Ascending aorta (tissue), 2 donors: ENCODE data around the gene GAS2L2. TPM values are rescaled to one million over a fixed set of nuclear protein-coding genes. Genes with fewer than 3 reads are reported as not detected.
A peak's percentile ranks its signal among the peaks of the same experiment; 100 is the strongest.

ENCODE experiments used
- DNase-seq, 2 donors: peaks; one replicate each; pipeline ENCODE4 v3.0.0-alpha.2; 2019; ENCODE audit warnings: low spot score in 2 of 2
- H3K27ac ChIP-seq, 2 donors: fragments of 200-600 bp; sonication (generic); one replicate each; pipeline ENCODE4 v1.5.1; 2016 to 2017; ENCODE audit warnings: mild to moderate bottlenecking in 1 of 2
- H3K27me3 ChIP-seq: fragments of 200-600 bp; sonication (generic); one replicate; pipeline ENCODE4 v1.5.1; 2017
- H3K36me3 ChIP-seq, 2 donors: fragments of 200-600 bp; sonication (generic); one replicate each; pipeline ENCODE4 v1.5.1; 2016
- H3K4me1 ChIP-seq, 2 donors: fragments of 200-600 bp; sonication (generic); one replicate each; pipeline ENCODE4 v1.5.1; 2016 to 2017; ENCODE audit warnings: mild to moderate bottlenecking in 1 of 2
- H3K4me3 ChIP-seq, 2 donors: fragments of 200-600 bp; sonication (generic); one replicate each; pipeline ENCODE4 v1.5.1; 2016 to 2017; ENCODE audit warnings: mild to moderate bottlenecking in 1 of 2
- H3K9me3 ChIP-seq, 2 donors: fragments of 200-600 bp; sonication (generic); one replicate each; pipeline ENCODE4 v1.5.1; 2016
- CTCF ChIP-seq, 3 experiments: fragments of 200-600 bp in 2 of 3; fragments of 450-650 bp in 1 of 3; sonication (generic) in 2 of 3; IDR thresholded peaks; one replicate each; pipeline ENCODE4 v1.5.1; 2016 to 2019; ENCODE audit warnings: antibody characterized with exemption in 3 of 3, mild to moderate bottlenecking in 1 of 3, moderate library complexity in 1 of 3
- intact Hi-C: fragments of 100-400 bp; cut with DNase I; formaldehyde crosslinking; loops from one replicate; pipeline ENCODE4 v1.15.1; 2023
- total RNA-seq: library from RNA; depleted of rRNA; stranded (reverse); fragments of >200 nt; gene quantifications from one replicate; pipeline ENCODE4 v1.1.0, GENCODE V29; 2016

Gene GAS2L2
- total RNA-seq, 1 donor from 2014 or later = not detected

- intact Hi-C loops = loop anchor here (5.0 to 10.0 kb wide), 2 partner anchors 282 to 1465 kb away; partner anchors contain the start of gene SLFN12
- peak overlapping the region; percentile 74 to 85 for H3K27ac ChIP-seq
- peaks cover 4 to 14% of the 10 kb centered on the region in 2 donors for H3K36me3 ChIP-seq
- peaks cover 12 to 45% of the 10 kb centered on the region in 2 donors for H3K4me1 ChIP-seq
- TF ChIP-seq CTCF (IDR thresholded peaks at IDR 0.05) = no peak
- DNase-seq = peak in 1 of 2 donors; percentile 82
- no peaks in the 10 kb centered on the region for H3K27me3 ChIP-seq
- H3K9me3 ChIP-seq = no peaks in the 10 kb centered on the region
- peak overlapping the region in 1 of 2 donors; percentile 17 for H3K4me3 ChIP-seq
Measured at GRCh38 chr17:35716897-35717465, 36.1 kb downstream of the GAS2L2 start.

GRCh38 chr17:35716173-35716572 is 36.9 kb downstream of the GAS2L2 start:
- peak overlapping the region; percentile 74 to 85 for H3K27ac ChIP-seq
- no peak overlapping the region for H3K4me3 ChIP-seq
- TF ChIP-seq CTCF (IDR thresholded peaks at IDR 0.05) = no peak
- H3K27me3 ChIP-seq = no peaks in the 10 kb centered on the region
- H3K4me1 ChIP-seq = peaks cover 12 to 45% of the 10 kb centered on the region in 2 donors
- peaks cover 10 to 14% of the 10 kb centered on the region in 2 donors for H3K36me3 ChIP-seq
- intact Hi-C loops = loop anchor here (5.0 to 10.0 kb wide), 2 partner anchors 281 to 1464 kb away; partner anchors contain the start of gene SLFN12
- no peaks in the 10 kb centered on the region for H3K9me3 ChIP-seq
- no peak for DNase-seq

- Histone ChIP-seq H3K4me1 (peaks cover 12 to 45% of the 10 kb centered on the region in 2 donors), H3K9me3 (no peaks in the 10 kb centered on the region), H3K36me3 (peaks cover 18 to 21% of the 10 kb centered on the region in 2 donors), H3K27ac (peak overlapping the region; percentile 74 to 85), H3K27me3 (no peaks in the 10 kb centered on the region), H3K4me3 (no peak overlapping the region)
- DNase-seq = no peak
- TF ChIP-seq CTCF (IDR thresholded peaks at IDR 0.05) = no peak
- intact Hi-C loops = loop anchor here (5.0 to 10.0 kb wide), 2 partner anchors 281 to 1463 kb away; partner anchors contain the start of gene SLFN12
Measured at GRCh38 chr17:35715416-35715815, 37.6 kb downstream of the GAS2L2 start.

GRCh38 chr17:35714988-35715387 is 38.1 kb downstream of the GAS2L2 start:
- H3K27ac ChIP-seq = peak overlapping the region; percentile 74 to 85
- TF ChIP-seq CTCF (IDR thresholded peaks at IDR 0.05) = no peak

GRCh38 chr17:35713069-35713728 is 39.8 kb downstream of the GAS2L2 start:
- no peak for TF ChIP-seq CTCF (IDR thresholded peaks at IDR 0.05)
- Histone ChIP-seq H3K27me3 (no peaks in the 10 kb centered on the region), H3K36me3 (peaks cover 15 to 35% of the 10 kb centered on the region in 2 donors), H3K9me3 (no peaks in the 10 kb centered on the region), H3K27ac (peak overlapping the region; percentile 74 to 85), H3K4me1 (peaks cover 12 to 41% of the 10 kb centered on the region in 2 donors), H3K4me3 (peak overlapping the region in 1 of 2 donors; percentile 14)
- peak; percentile 37 to 91 for DNase-seq
- intact Hi-C loops = loop anchor here (1.0 to 10.0 kb wide), 2 partner anchors 96 to 278 kb away; partner anchors contain the start of genes SLFN12 and TAF15

More at GRCh38 chr17:35714988-35715387, 38.1 kb downstream of the GAS2L2 start:
- no peaks in the 10 kb centered on the region for H3K9me3 ChIP-seq
- H3K4me1 ChIP-seq = peaks cover 12 to 45% of the 10 kb centered on the region in 2 donors
- H3K27me3 ChIP-seq = no peaks in the 10 kb centered on the region
- intact Hi-C loops = loop anchor here (5.0 to 10.0 kb wide), 2 partner anchors 280 to 1463 kb away; partner anchors contain the start of gene SLFN12
- H3K4me3 ChIP-seq = no peak overlapping the region
- H3K36me3 ChIP-seq = peaks cover 17 to 25% of the 10 kb centered on the region in 2 donors
- no peak for DNase-seq
